ENCODE measurements around the gene ARL5C.

ARL5C gene

GRCh38 chr17:39197380-39198185 is 31.6 kb upstream of the ARL5C start, which contains the start of gene CACNB1:
Gene CACNB1, minus strand, starts transcription at chr17:39197669. Its CDS starts 174 bp downstream, at chr17:39197495.
- TF ChIP-seq CTCF (IDR thresholded peaks at IDR 0.05), result no peak

GRCh38 chr17:39196808-39197291 is 30.9 kb upstream of the ARL5C start:
- TF ChIP-seq CTCF (IDR thresholded peaks at IDR 0.05), result no peak

- TF ChIP-seq CTCF (IDR thresholded peaks at IDR 0.05), result no peak
Measured at GRCh38 chr17:39196241-39196807, 30.4 kb upstream of the ARL5C start.

GRCh38 chr17:39195568-39196160 is 29.7 kb upstream of the ARL5C start:
- TF ChIP-seq CTCF (IDR thresholded peaks at IDR 0.05), result no peak

DNA sequence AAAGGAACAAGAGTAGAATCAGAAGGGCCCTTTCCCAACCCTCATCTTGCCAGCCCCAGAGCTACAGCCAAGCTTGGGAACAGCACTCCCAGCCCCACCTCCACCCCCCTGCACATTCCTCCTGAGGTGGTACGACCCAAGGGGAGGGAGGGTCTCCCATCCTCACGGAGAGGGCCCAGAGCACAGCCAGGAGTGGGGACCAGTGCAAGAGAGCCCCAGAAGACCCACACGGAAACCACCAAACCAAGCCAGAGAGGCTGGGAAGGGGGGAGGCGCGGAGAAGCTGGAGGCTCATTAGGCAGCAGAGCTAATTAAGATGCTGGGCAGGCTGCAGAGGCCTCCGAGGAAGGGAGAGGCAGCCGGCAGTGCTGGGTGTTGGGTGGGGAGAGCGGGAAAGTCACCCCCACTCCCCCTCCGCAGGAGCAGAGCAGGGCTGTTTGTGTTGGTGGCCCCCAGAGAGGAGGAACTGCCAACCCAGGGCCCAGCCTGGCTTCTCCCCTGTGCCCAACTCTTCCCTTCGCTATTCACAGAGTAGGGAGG is 29.1 kb upstream of the ARL5C start:
- TF ChIP-seq CTCF (IDR thresholded peaks at IDR 0.05), result no peak

DNA sequence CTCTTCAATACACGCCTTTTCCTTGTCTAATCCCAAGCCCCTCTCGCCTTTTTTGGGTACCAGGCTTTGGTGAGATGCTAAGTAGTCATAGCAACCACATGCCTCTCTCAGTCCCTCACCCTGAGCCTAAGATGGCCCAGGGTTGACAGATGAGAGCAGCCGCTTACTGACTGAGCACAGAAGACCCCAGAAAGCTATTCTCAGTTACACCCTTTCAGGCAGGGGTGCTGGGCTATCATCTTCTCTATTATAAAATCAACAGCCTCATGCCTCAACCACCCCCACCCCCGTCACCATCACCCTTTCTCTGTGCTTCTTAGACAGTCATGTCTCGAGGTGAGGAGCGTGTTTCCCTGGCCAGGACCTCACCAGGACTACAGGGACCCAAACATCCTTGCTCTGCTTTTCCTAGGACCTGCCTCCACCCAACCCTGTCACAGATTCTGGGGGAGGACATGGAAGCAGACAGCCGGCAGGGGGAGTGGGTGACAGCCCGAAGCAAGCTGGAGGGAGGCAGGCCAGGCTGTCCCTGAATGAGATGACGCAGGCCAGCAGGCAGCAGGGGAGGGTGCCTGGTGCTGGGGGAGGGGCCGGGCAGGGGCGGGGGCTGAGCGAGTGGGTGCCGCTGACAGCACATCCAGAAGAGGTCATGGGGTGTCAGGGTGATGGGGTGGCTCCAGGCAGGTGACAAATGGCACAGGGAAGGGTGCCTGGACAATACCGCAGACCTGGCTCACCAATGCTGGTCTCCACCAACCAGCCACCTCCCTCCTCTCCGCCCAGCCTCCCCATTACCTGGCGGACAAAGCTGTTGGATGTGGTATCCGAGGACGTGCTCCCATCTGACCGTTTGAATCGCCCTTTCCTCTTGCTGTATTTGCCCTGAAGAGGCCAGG is 28.4 kb upstream of the ARL5C start:
- TF ChIP-seq CTCF (IDR thresholded peaks at IDR 0.05), result no peak

- no peak for TF ChIP-seq CTCF (IDR thresholded peaks at IDR 0.05)
Measured at GRCh38 chr17:39193346-39193745, 27.4 kb upstream of the ARL5C start.
